ENCODE data around the gene DPP9. TPM values are rescaled to one million over a fixed set of nuclear protein-coding genes. Genes with fewer than 3 reads are reported as not detected.

Gene DPP9
- total and polyA plus RNA-seq, 8 donors: 18.7 to 178 (median 48.7) TPM

DNA sequence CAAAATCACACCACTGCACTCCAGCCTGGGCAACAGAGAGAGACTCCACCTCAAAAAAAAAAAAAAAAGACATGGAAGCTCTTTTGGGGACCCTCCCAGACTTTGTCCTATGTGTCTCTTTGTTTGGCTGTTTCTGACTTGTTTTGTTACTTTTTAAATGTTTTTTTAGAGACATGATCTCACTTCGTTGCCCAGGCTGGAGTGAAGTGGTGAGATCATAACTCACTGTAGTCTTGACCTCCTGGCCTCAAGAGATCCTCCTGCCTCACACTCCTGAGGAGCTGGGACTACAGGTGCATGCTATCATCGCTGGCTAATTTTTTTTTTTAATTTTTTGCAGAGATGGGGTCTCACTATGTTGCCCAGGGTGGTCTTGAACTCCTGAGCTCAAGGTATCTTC lies 16.4 kb upstream of the DPP9 start:
- intact Hi-C loops (cut with DNase I; ENCODE audit: low total_unique reads): no loop called here
- no peak for DNase-seq
- TF ChIP-seq POLR2AphosphoS5 (IDR thresholded peaks at IDR 0.05) (no peak), EP300 (IDR thresholded peaks at IDR 0.05) (no peak), POLR2A (IDR thresholded peaks at IDR 0.05) (no peak)
- TF ChIP-seq, protein P1, sequence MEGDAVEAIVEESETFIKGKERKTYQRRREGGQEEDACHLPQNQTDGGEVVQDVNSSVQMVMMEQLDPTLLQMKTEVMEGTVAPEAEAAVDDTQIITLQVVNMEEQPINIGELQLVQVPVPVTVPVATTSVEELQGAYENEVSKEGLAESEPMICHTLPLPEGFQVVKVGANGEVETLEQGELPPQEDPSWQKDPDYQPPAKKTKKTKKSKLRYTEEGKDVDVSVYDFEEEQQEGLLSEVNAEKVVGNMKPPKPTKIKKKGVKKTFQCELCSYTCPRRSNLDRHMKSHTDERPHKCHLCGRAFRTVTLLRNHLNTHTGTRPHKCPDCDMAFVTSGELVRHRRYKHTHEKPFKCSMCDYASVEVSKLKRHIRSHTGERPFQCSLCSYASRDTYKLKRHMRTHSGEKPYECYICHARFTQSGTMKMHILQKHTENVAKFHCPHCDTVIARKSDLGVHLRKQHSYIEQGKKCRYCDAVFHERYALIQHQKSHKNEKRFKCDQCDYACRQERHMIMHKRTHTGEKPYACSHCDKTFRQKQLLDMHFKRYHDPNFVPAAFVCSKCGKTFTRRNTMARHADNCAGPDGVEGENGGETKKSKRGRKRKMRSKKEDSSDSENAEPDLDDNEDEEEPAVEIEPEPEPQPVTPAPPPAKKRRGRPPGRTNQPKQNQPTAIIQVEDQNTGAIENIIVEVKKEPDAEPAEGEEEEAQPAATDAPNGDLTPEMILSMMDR (IDR thresholded peaks at IDR 0.05): no peak
- H3K4me1 ChIP-seq: peaks cover 0 to 9% (median 5%) of the 10 kb centered on the region in 4 donors
- H3K4me3 ChIP-seq: no peak overlapping the region
- no peak overlapping the region for H3K27ac ChIP-seq
- WGBS, 5 donors: 56 to 76% (median 64%) methylated on average over 2 of the region's 2 CpGs
- peaks cover 0 to 37% (median 6%) of the 10 kb centered on the region in 3 donors for H3K27me3 ChIP-seq
- H3K9me3 ChIP-seq: no peaks in the 10 kb centered on the region
- H3K36me3 ChIP-seq: no peaks in the 10 kb centered on the region

DNA sequence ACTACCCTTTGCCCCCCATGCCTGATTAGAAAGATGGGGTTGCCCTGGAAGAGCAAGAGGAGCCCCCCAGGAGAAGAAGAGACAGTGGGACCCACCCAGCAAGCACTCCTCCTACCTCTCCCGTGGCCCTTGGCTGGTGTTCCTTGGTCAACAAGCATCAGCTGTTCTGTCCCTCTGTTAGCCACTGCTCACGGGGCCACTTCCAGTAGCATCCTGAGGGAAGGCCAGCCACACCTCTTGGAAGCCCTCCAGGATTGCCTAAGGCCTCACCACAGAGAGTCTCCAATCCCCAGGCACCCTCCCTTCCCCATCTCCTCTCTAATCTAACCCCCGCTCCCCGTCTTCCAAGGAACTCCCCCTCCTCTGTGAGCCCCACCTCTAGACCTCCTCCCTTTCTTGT lies 15.1 kb upstream of the DPP9 start:
- intact Hi-C loops (cut with DNase I; ENCODE audit: low total_unique reads): loop anchor here (5.0 kb wide), 1 partner anchor 49 kb away; no protein-coding TSS in a partner anchor
- TF ChIP-seq POLR2A (IDR thresholded peaks at IDR 0.05) (no peak), EP300 (IDR thresholded peaks at IDR 0.05) (no peak)
- TF ChIP-seq, protein P1 (IDR thresholded peaks at IDR 0.05): no peak
- Histone ChIP-seq H3K36me3 (no peaks in the 10 kb centered on the region), H3K4me3 (no peak overlapping the region), H3K9me3 (no peaks in the 10 kb centered on the region), H3K4me1 (no peaks in the 10 kb centered on the region), H3K27me3 (peaks cover 0 to 38% (median 6%) of the 10 kb centered on the region in 3 donors), H3K27ac (no peak overlapping the region)
- DNase-seq: no peak
- 33 to 41% (median 39%) methylated on average over 4 of the region's 4 CpGs for WGBS, 5 donors

DNA sequence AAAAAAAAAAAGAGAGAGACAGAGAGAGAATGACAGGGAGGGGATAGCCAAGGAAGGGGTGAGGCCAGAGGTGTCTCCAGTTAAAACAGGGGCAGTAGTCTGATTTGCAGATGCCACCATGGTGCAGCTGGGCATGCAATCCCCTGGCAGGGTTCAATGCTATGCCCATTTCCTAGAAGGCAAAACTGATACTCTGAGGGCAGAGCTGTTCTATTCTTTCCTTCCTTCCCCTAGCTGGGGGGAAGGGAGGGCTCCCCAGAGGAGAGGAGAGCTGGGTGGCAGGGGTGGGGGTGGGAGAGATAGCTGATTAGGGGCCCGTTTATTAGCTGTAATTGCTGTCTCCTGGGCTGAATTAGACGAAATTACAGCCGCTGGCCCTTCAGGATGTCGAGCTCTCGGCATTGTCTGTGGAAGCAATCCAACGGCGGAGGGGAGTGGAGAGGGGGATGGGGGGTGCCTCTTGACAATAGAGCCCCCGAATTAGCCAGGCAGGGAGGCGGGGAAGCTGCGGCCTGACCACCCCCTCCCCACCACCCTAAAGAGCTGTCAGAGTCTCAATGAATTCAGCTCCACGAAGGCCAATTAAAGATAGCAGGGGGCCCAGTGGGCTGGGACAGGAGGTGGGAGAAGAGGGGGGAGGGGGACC lies 14.4 kb upstream of the DPP9 start:
- no peaks in the 10 kb centered on the region for H3K9me3 ChIP-seq
- H3K27ac ChIP-seq: no peak overlapping the region
- TF ChIP-seq, protein P1 (IDR thresholded peaks at IDR 0.05): no peak
- TF ChIP-seq EP300 (IDR thresholded peaks at IDR 0.05) (no peak), POLR2AphosphoS5 (IDR thresholded peaks at IDR 0.05) (no peak), POLR2A (IDR thresholded peaks at IDR 0.05) (no peak)
- H3K4me1 ChIP-seq: no peaks in the 10 kb centered on the region
- 3 to 8% (median 7%) methylated on average over 6 to 11 of the region's 11 CpGs for WGBS, 5 donors
- peaks cover 0 to 38% (median 6%) of the 10 kb centered on the region in 3 donors for H3K27me3 ChIP-seq
- intact Hi-C loops (cut with DNase I; ENCODE audit: low total_unique reads): loop anchor here (5.0 kb wide), 1 partner anchor 49 kb away; no protein-coding TSS in a partner anchor
- H3K4me3 ChIP-seq: no peak overlapping the region
- no peaks in the 10 kb centered on the region for H3K36me3 ChIP-seq
- DNase-seq: no peak

DNA sequence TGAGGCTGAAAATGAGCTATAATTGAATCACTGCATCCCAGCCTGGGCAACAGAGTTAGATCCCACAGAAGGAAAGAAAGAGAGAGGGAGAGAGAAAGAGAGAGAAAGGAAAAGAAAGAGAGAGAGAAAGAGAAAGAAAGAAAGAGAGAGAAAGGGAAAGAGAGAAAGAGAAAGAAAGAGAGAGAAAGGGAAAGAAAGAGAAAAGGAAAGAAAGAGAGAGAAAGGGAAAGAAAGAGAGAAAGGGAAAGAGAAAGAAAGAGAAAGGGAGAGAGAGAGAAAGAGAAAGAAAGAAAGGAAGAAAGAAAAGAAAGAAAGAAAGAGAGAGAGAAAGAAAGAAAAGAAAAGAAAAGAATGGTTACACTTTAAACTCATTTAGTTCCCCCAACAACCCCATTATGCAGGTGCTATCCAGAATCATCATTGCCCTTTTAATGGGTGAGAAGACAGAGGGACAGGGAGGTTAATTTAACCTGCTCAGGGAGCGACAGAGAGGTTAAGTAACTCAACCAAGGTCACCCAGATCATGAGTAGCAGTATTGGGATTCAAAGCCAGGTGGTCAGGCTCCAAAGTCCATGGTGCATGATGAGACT lies 10.2 kb upstream of the DPP9 start:
- Histone ChIP-seq H3K36me3 (no peaks in the 10 kb centered on the region), H3K9me3 (no peaks in the 10 kb centered on the region), H3K4me1 (peaks cover 0 to 7% (median 5%) of the 10 kb centered on the region in 4 donors), H3K27ac (no peak overlapping the region), H3K27me3 (peaks cover 0 to 33% (median 6%) of the 10 kb centered on the region in 3 donors), H3K4me3 (no peak overlapping the region)
- no peak for TF ChIP-seq EP300 (IDR thresholded peaks at IDR 0.05)
- TF ChIP-seq, protein P1 (IDR thresholded peaks at IDR 0.05): no peak
- no peak for TF ChIP-seq POLR2A (IDR thresholded peaks at IDR 0.05)
- TF ChIP-seq POLR2AphosphoS5 (IDR thresholded peaks at IDR 0.05): no peak
- intact Hi-C loops (cut with DNase I; ENCODE audit: low total_unique reads): no loop called here
- WGBS, 5 donors: 7 to 43% (median 33%) methylated on average over 1 of the region's 1 CpG
- no peak for DNase-seq
